Adipocyte (in vitro differentiated cells): ENCODE measurements around the gene CH25H.
"Not testable (repeated sequence)": the region's sequence is repeated elsewhere in the genome, so short reads cannot be mapped to it uniquely, and the experiment has no call there.

Experiments used
- DNase-seq: peaks from one replicate; pipeline ENCODE4 v3.0.0-alpha.2; 2015; ENCODE audit warnings: low read depth
- H3K27me3 ChIP-seq: replicated peaks from 2 replicates; pipeline ENCODE4 v1.7.0; 2013; ENCODE audit warnings: mild to moderate bottlenecking, low read length, moderate library complexity; ENCODE audit not compliant: control insufficient read depth, insufficient read depth
- H3K36me3 ChIP-seq: 2 replicates; pipeline ENCODE4 v1.7.0; 2013; ENCODE audit warnings: low read length, mild to moderate bottlenecking, moderate library complexity; ENCODE audit not compliant: control insufficient read depth, insufficient read depth, severe bottlenecking
- H3K4me1 ChIP-seq: 2 replicates; pipeline ENCODE4 v1.7.0; 2013; ENCODE audit warnings: mild to moderate bottlenecking, low read length, moderate library complexity; ENCODE audit not compliant: control insufficient read depth, insufficient read depth
- H3K4me3 ChIP-seq: 2 replicates; pipeline ENCODE4 v1.7.0; 2013; ENCODE audit warnings: mild to moderate bottlenecking, low read length, moderate library complexity
- H3K9ac ChIP-seq: 2 replicates; pipeline ENCODE4 v1.7.0; 2013; ENCODE audit warnings: mild to moderate bottlenecking, low read length, moderate library complexity
- H3K9me3 ChIP-seq: 2 replicates; pipeline ENCODE4 v1.7.0; 2013; ENCODE audit warnings: mild to moderate bottlenecking, low read length, moderate library complexity; ENCODE audit not compliant: control insufficient read depth

CH25H gene

DNA sequence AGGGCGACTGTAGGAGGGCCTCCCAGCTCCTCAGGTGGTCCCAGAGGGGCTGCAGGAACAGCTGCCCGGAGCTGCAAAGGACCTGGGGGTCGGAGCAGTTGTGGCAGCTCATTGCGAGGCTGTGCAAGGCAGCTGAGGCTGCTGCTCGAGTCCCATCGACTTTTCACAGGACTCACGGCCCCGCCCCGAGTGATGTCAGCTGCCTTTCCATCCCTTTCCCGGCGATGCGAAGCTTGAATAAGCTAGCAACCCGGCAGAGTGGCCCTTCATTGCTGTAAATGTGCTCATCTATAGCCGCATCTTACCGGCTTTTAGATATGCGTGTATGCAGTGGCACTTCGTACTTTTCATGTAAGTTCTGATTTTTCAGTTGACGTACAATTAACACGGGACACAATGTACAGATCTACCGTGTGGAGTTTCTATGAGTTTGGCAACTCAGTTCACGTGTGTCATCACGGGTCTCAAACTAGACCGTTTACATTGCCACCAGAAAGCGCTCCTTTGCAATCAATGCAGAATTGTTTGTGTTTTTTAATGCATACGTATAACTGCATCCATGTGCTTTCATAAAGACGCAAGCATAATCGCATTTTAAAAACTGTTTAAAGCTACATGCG is at the start of gene CH25H:
Gene CH25H (minus strand): TSS at position 137 of the 620 bp plus-strand sequence. CDS start 25 bp downstream, at position 112.
- DNase-seq, result peak; percentile 91
- peaks cover 32% of the 10 kb centered on the region for H3K4me1 ChIP-seq
- peak within 1 kb of the TSS; percentile 87 for H3K4me3 ChIP-seq
- no peaks in the 10 kb centered on the region for H3K27me3 ChIP-seq
- H3K36me3 ChIP-seq, result no peaks in the 10 kb centered on the region
- H3K9me3 ChIP-seq, result no peaks in the 10 kb centered on the region
- peak within 1 kb of the TSS; percentile 83 for H3K9ac ChIP-seq

GRCh38 chr10:89256340-89256739 is 49.2 kb upstream of the CH25H start:
- H3K9me3 ChIP-seq, result no peaks in the 10 kb centered on the region

GRCh38 chr10:89255793-89256192 is 48.7 kb upstream of the CH25H start:
- no peak for DNase-seq
- Histone ChIP-seq H3K9me3 (no peaks in the 10 kb centered on the region), H3K36me3 (no peaks in the 10 kb centered on the region), H3K4me1 (peaks cover 16% of the 10 kb centered on the region), H3K4me3 (no peak overlapping the region), H3K9ac (no peak overlapping the region), H3K27me3 (no peaks in the 10 kb centered on the region)

More at GRCh38 chr10:89256340-89256739, 49.2 kb upstream of the CH25H start:
- Histone ChIP-seq H3K9ac (no peak overlapping the region), H3K36me3 (no peaks in the 10 kb centered on the region), H3K4me3 (no peak overlapping the region), H3K27me3 (no peaks in the 10 kb centered on the region), H3K4me1 (peaks cover 19% of the 10 kb centered on the region)
- no peak for DNase-seq

GRCh38 chr10:89255091-89255579 is 48.0 kb upstream of the CH25H start:
- H3K36me3 ChIP-seq, DNase-seq, H3K4me3 ChIP-seq, H3K27me3 ChIP-seq, H3K9ac ChIP-seq, H3K9me3 ChIP-seq: not testable (repeated sequence)
- H3K4me1 ChIP-seq, result peaks cover 16% of the 10 kb centered on the region

DNA sequence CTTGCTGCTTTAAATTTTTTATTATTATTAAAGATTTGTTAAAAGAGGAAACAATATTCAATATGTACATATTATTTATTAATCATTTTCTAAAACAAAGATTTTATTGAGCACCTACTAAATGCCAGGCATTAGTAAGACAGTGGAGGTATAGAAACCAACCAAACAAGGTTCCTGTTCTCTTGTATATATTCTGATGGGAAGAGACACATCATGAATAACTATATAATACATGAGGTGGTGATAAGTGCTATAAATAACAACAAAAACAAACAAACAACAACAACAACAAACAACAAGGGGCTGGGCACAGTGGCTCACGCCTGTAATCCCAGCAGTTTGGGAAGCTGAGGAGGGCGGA is 45.1 kb upstream of the CH25H start:
- Histone ChIP-seq H3K9me3 (no peaks in the 10 kb centered on the region), H3K9ac (peak overlapping the region; percentile 94), H3K4me3 (peak overlapping the region; percentile 86), H3K27me3 (no peaks in the 10 kb centered on the region), H3K4me1 (peaks cover 21% of the 10 kb centered on the region), H3K36me3 (no peaks in the 10 kb centered on the region)
- no peak for DNase-seq

DNA sequence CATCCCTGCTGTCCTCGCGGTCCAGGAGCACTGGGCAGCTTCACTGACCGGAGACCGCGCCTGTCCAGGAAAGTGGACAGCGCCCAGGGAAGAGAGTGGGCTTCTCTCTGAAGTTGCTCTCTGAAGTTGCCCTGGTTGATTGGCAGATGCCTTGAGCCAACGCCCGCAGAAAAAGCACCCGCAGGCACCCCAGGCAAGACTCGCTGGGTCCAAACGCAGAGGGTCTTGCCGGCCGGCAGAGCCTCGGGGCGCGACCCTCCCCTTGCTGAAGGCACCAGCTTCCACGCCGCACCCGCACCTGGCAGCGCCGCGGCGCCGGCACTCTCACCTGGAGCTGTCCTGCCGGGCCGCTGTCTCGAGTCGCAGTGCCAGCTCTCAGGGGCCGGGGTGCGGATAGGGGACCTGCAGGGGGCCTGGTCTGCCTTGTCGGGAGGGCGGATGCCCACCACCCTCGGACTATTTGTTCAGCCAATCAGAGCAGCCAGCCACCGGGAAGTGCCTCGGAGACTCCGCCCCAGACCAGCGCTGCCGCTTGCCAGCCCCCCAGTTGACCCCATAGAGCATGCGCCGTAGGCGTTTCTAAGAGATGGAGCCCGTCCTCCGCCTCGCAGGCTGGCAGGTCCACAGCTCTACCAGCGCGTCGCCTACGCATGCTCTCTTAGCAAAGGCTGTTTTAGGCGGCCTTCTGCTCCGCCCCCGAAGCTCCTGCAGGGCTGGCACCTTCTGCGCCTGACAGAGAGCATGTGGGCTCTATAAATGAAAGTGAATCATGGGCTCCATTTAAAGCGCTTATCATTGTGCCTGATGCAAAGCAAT is 44.5 kb upstream of the CH25H start, which contains the start of gene LIPA:
Gene LIPA (minus strand): TSS at position 367 of the 816 bp plus-strand sequence. CDS start 4,127 bp downstream, outside the sequence.
- Histone ChIP-seq H3K4me1 (peaks cover 20% of the 10 kb centered on the region), H3K9ac (peak within 1 kb of the TSS; percentile 94), H3K36me3 (no peaks in the 10 kb centered on the region), H3K4me3 (peak within 1 kb of the TSS; percentile 86), H3K9me3 (no peaks in the 10 kb centered on the region), H3K27me3 (no peaks in the 10 kb centered on the region)
- DNase-seq, result peak; percentile 99

GRCh38 chr10:89250865-89251408 is 43.8 kb upstream of the CH25H start:
- DNase-seq, result no peak
- peaks cover 13% of the 10 kb centered on the region for H3K4me1 ChIP-seq
- H3K27me3 ChIP-seq, result no peaks in the 10 kb centered on the region
- peak overlapping the region; percentile 86 for H3K4me3 ChIP-seq
- H3K9ac ChIP-seq, result peak overlapping the region; percentile 94
- no peaks in the 10 kb centered on the region for H3K36me3 ChIP-seq
- no peaks in the 10 kb centered on the region for H3K9me3 ChIP-seq

GRCh38 chr10:89248990-89249389 is 41.9 kb upstream of the CH25H start:
- Histone ChIP-seq H3K36me3 (peaks cover 6% of the 10 kb centered on the region), H3K27me3 (no peaks in the 10 kb centered on the region), H3K4me3 (no peak overlapping the region), H3K9me3 (no peaks in the 10 kb centered on the region), H3K9ac (no peak overlapping the region), H3K4me1 (peaks cover 18% of the 10 kb centered on the region)
- DNase-seq, result no peak

DNA sequence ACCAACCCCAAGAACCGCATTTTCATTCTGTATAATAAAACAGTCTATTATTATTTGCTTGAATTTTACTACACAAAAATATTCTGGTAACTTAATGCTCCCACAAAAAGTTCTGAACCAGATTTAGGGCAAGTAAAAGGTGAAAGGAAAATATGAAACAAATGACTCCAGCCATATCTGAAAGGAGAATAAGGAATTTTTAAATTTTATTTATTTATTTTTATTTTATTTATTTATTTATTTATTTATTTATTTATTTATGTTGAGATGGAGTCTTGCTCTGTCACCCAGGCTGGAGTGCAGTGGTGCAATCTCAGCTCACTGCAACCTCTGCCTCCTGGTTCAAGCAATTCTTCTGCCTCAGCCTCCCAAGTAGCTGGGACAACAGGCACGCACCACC is 40.5 kb upstream of the CH25H start:
- DNase-seq, H3K27me3 ChIP-seq, H3K9me3 ChIP-seq, H3K4me3 ChIP-seq, H3K9ac ChIP-seq: not testable (repeated sequence)
- Histone ChIP-seq H3K4me1 (peaks cover 24% of the 10 kb centered on the region), H3K36me3 (peaks cover 13% of the 10 kb centered on the region)

GRCh38 chr10:89245802-89246201 is 38.7 kb upstream of the CH25H start:
- H3K9ac ChIP-seq, result peak overlapping the region; percentile 2
- no peaks in the 10 kb centered on the region for H3K9me3 ChIP-seq
- H3K4me3 ChIP-seq, result no peak overlapping the region
- peak; percentile 36 for DNase-seq
- H3K27me3 ChIP-seq, result no peaks in the 10 kb centered on the region
- peaks cover 14% of the 10 kb centered on the region for H3K36me3 ChIP-seq
- H3K4me1 ChIP-seq, result peaks cover 40% of the 10 kb centered on the region

DNA sequence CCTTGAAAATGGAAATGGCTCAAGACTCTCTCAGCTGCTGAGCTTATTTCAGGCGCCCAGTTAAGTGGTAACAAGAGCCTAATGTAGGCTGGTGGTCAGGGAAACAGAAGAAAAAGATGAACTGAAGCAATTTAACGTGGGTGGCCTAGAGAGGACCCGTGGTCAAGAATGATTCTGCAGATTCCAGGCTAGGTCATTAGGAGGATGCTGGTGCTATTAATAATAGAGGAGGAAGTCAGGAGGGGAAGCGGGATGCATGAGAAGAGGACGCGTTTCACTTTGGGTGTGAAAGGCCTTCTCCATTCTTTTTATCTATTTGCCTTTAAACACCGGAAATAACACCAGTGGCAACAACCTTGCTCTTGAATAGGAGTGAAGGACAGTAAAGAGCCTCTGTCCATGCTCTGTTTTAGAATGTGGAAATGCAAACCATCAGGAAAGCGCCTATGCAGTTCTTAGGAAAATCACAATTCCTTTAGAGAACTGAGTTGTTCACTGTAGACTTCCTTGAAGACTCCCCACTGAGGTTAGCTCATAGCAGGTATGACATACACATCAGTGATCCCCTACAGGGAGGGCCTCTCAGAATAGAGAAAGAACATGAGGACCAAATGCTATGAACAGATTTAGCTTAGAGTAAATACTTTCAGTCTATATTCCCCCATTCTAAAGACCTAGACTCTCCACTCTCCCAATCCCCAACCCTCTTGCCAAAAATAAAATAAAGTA is 35.9 kb upstream of the CH25H start:
- H3K27me3 ChIP-seq, result no peaks in the 10 kb centered on the region
- DNase-seq, result no peak
- H3K9ac ChIP-seq, result no peak overlapping the region

More for the DNA sequence above, 35.9 kb upstream of the CH25H start:
- H3K36me3 ChIP-seq, result peaks cover 28% of the 10 kb centered on the region
- peaks cover 32% of the 10 kb centered on the region for H3K4me1 ChIP-seq
- H3K4me3 ChIP-seq, result no peak overlapping the region
- no peaks in the 10 kb centered on the region for H3K9me3 ChIP-seq
